CD14-positive monocyte (primary cell): ENCODE data around the gene PDLIM4. TPM values are rescaled to one million over a fixed set of nuclear protein-coding genes. Genes with fewer than 3 reads are reported as not detected.

ENCODE experiments used
- DNase-seq, 3 donors: peaks; one replicate each; pipeline ENCODE4 v3.0.0-alpha.2; 2011 to 2022
- H2AFZ ChIP-seq: 2 replicates; pipeline ENCODE4 v1.6.0; 2012; ENCODE audit warnings: mild to moderate bottlenecking, low read depth, low read length, inconsistent platforms; ENCODE audit not compliant: insufficient read depth, poor library complexity, severe bottlenecking
- H3K27ac ChIP-seq, 2 donors: 1 replicate in 1 of 2; 2 replicates in 1 of 2; pipeline ENCODE4 v1.5.1; 2012 to 2013; ENCODE audit warnings: low read length in 2 of 2, control low read depth in 1 of 2, inconsistent platforms in 1 of 2, low read depth in 1 of 2, mild to moderate bottlenecking in 1 of 2
- H3K27me3 ChIP-seq, 2 donors: one replicate each; pipeline versions ENCODE4 v1.6.0 to v1.6.1; 2011 to 2013; ENCODE audit warnings: low read length in 2 of 2; ENCODE audit not compliant: control insufficient read depth in 2 of 2, insufficient read depth in 2 of 2
- H3K36me3 ChIP-seq, 2 donors: replicated peaks in 1 of 2; 1 replicate in 1 of 2; 2 replicates in 1 of 2; pipeline versions ENCODE4 v1.5.1 to v1.6.1; 2012 to 2013; ENCODE audit warnings: low read length in 2 of 2, control low read depth in 1 of 2, inconsistent platforms in 1 of 2, mild to moderate bottlenecking in 1 of 2; ENCODE audit not compliant: insufficient read depth in 2 of 2, control insufficient read depth in 1 of 2
- H3K4me1 ChIP-seq, 2 donors: 1 replicate in 1 of 2; 2 replicates in 1 of 2; pipeline versions ENCODE4 v1.5.1 to v1.6.1; 2012 to 2013; ENCODE audit warnings: low read length in 2 of 2, control low read depth in 1 of 2, inconsistent platforms in 1 of 2, mild to moderate bottlenecking in 1 of 2, moderate library complexity in 1 of 2; ENCODE audit not compliant: insufficient read depth in 2 of 2, control insufficient read depth in 1 of 2
- H3K4me2 ChIP-seq: replicated peaks from 2 replicates; pipeline ENCODE3; 2012; ENCODE audit warnings: low read length, moderate library complexity, mild to moderate bottlenecking; ENCODE audit not compliant: poor library complexity, severe bottlenecking; ENCODE audit errors: extremely low read depth
- H3K4me3 ChIP-seq, 3 experiments: fragments of 200-600 bp in 1 of 3; sonication (generic) in 1 of 3; replicated peaks in 1 of 3; 1 replicate in 2 of 3; 2 replicates in 1 of 3; pipeline ENCODE4 v1.5.1; 2011 to 2013; ENCODE audit warnings: low read length in 3 of 3, mild to moderate bottlenecking in 3 of 3, control low read depth in 2 of 3, low read depth in 2 of 3, inconsistent platforms in 1 of 3, moderate library complexity in 1 of 3
- H3K79me2 ChIP-seq: 2 replicates; pipeline ENCODE4 v1.6.0; 2012; ENCODE audit warnings: mild to moderate bottlenecking, control low read depth, inconsistent platforms, low read length, moderate library complexity; ENCODE audit not compliant: insufficient read depth
- H3K9ac ChIP-seq: 2 replicates; pipeline ENCODE4 v1.6.0; 2017; ENCODE audit warnings: low read length, mild to moderate bottlenecking; ENCODE audit not compliant: insufficient read depth, poor library complexity, severe bottlenecking
- H3K9me3 ChIP-seq, 2 donors: replicated peaks in 1 of 2; 1 replicate in 1 of 2; 2 replicates in 1 of 2; pipeline versions ENCODE4 v1.5.1 to v1.6.1; 2012 to 2013; ENCODE audit warnings: low read length in 2 of 2, control low read depth in 1 of 2; ENCODE audit not compliant: control insufficient read depth in 1 of 2, insufficient read depth in 1 of 2
- H4K20me1 ChIP-seq: 2 replicates; pipeline ENCODE4 v1.6.0; 2012; ENCODE audit warnings: mild to moderate bottlenecking, low read length, control low read depth, moderate library complexity; ENCODE audit not compliant: insufficient read depth
- H3K27ac Mint-ChIP-seq, 7 donors: one replicate each; pipeline ENCODE4 v1.8.0; 2020; ENCODE audit warnings: mild to moderate bottlenecking in 7 of 7, mixed read lengths in 7 of 7, moderate library complexity in 6 of 7, inconsistent platforms in 2 of 7
- H3K27me3 Mint-ChIP-seq, 3 donors: one replicate each; pipeline ENCODE4 v1.8.0; 2021 to 2022; ENCODE audit warnings: low read depth in 3 of 3, mild to moderate bottlenecking in 3 of 3, mixed read lengths in 3 of 3, moderate library complexity in 3 of 3, inconsistent platforms in 1 of 3
- H3K36me3 Mint-ChIP-seq, 2 donors: one replicate each; pipeline ENCODE4 v1.8.0; 2020; ENCODE audit warnings: mixed read lengths in 2 of 2, inconsistent platforms in 1 of 2, mild to moderate bottlenecking in 1 of 2
- H3K4me1 Mint-ChIP-seq: one replicate; pipeline ENCODE4 v1.8.0; 2020; ENCODE audit warnings: mild to moderate bottlenecking, mixed read lengths
- H3K4me3 Mint-ChIP-seq, 2 donors: one replicate each; pipeline ENCODE4 v1.8.0; 2020; ENCODE audit warnings: mild to moderate bottlenecking in 2 of 2, mixed read lengths in 2 of 2, moderate library complexity in 1 of 2
- H3K9me3 Mint-ChIP-seq, 7 donors: one replicate each; pipeline ENCODE4 v1.8.0; 2020 to 2022; ENCODE audit warnings: mixed read lengths in 7 of 7, mild to moderate bottlenecking in 6 of 7, moderate library complexity in 6 of 7, inconsistent platforms in 2 of 7
- CTCF ChIP-seq: fragments of 200-600 bp; IDR thresholded peaks from one replicate; pipeline ENCODE4 v1.8.0; 2022; ENCODE audit warnings: antibody characterized with exemption, mild to moderate bottlenecking
- WGBS: methylation state at CpG from one replicate; pipeline ENCODE4 v1.1.5; 2013; ENCODE audit warnings: missing lambda C conversion rate; ENCODE audit not compliant: insufficient coverage; 5-methylcytosine and 5-hydroxymethylcytosine counted together
- intact Hi-C, 2 donors: fragments of 100-400 bp; cut with micrococcal nuclease; formaldehyde crosslinking; loops; one replicate each; pipeline versions ENCODE4 v1.15.0 to v1.15.1; 2023
- polyA plus RNA-seq, 3 donors: library from polyadenylated mRNA; depleted of rRNA in 1 of 3; unstranded in 2 of 3; stranded (reverse) in 1 of 3; fragments of 300-500 nt in 2 of 3; fragments of >200 nt in 1 of 3; fragmentation: Illumina TruSeq in 2 of 3; gene quantifications; 1 replicate in 2 of 3; 2 replicates in 1 of 3; pipeline ENCODE4 v1.2.3, GENCODE V29; 2012 to 2021

The PDLIM4 gene
- polyA plus RNA-seq, 3 donors = not detected

GRCh38 chr5:132295505-132296411 is 38.3 kb downstream of the PDLIM4 start:
- WGBS = 37% methylated on average over 5 of the region's 8 CpGs
- peaks cover 6 to 7% of the 10 kb centered on the region in 2 donors for H3K36me3 Mint-ChIP-seq
- no peak overlapping the region for H2AFZ ChIP-seq

More at GRCh38 chr5:132295505-132296411, 38.3 kb downstream of the PDLIM4 start:
- Mint-ChIP-seq H3K9me3 (peaks cover 0 to 4% (median 2%) of the 10 kb centered on the region in 7 donors), H3K27me3 (no peaks in the 10 kb centered on the region), H3K4me1 (peaks cover 68% of the 10 kb centered on the region), H3K27ac (peak overlapping the region; percentile 99 to 100 (median 99)), H3K4me3 (peak overlapping the region; percentile 96 to 98)
- peak in 2 of 3 donors; percentile 23 to 40 for DNase-seq
- Histone ChIP-seq H3K4me1 (peaks cover 68 to 83% of the 10 kb centered on the region in 2 donors), H4K20me1 (peaks cover 63% of the 10 kb centered on the region), H3K9ac (peak overlapping the region; percentile 99), H3K27me3 (no peaks in the 10 kb centered on the region), H3K4me2 (peak overlapping the region; percentile 81), H3K9me3 (no peaks in the 10 kb centered on the region), H3K4me3 (peak overlapping the region; percentile 74 to 88 (median 77)), H3K27ac (peak overlapping the region; percentile 96 to 98), H3K79me2 (peaks cover 99% of the 10 kb centered on the region), H3K36me3 (no peaks in the 10 kb centered on the region)
- intact Hi-C loops = loop anchor here (5.0 to 10.0 kb wide), 3 partner anchors 67 to 569 kb away; partner anchors contain the start of genes GDF9 (in 1 of the 2), IRF1 (in 1 of the 2) and UQCRQ (in 1 of the 2)
- no peak for TF ChIP-seq CTCF
